ENCODE results near the gene HIP1R.

Gene HIP1R

GRCh38 chr12:122843455-122843854, 8.2 kb downstream of the HIP1R start:
- H3K23ac ChIP-seq (ENCODE audit: low read length in 2 of 2), result no peak overlapping the region
- WGBS, result 98% methylated on average over 7 of the region's 8 CpGs

GRCh38 chr12:122844366-122844971, 9.2 kb downstream of the HIP1R start:
- Histone ChIP-seq H2BK5ac (ENCODE audit: low read depth, low read length, poor library complexity, severe bottlenecking) (no peak overlapping the region), H2BK12ac (ENCODE audit: low read length in 2 of 2) (no peak overlapping the region), H3K4me3 (ENCODE audit: insufficient read depth in 1 of 2, low read depth in 1 of 2, low read length in 2 of 2) (no peak overlapping the region), H4K91ac (ENCODE audit: low read length) (no peak overlapping the region), H2BK15ac (ENCODE audit: low read depth, poor library complexity, severe bottlenecking) (no peak overlapping the region), H3K23ac (ENCODE audit: low read length in 2 of 2) (no peak overlapping the region), H3K36me3 (ENCODE audit: control insufficient read depth in 1 of 2, insufficient read depth in 2 of 2, low read depth in 1 of 2, low read length in 2 of 2) (peaks cover 0 to 59% of the 10 kb centered on the region in 2 experiments), H2BK120ac (ENCODE audit: low read depth, low read length) (no peak overlapping the region), H4K8ac (ENCODE audit: low read length) (no peak overlapping the region), H3K4me2 (ENCODE audit: low read length, poor library complexity, severe bottlenecking) (no peak overlapping the region), H3K4me1 (ENCODE audit: control insufficient read depth, insufficient read depth, low read depth, low read length) (peaks cover 53% of the 10 kb centered on the region), H3K9me3 (ENCODE audit: control insufficient read depth, low read length) (no peaks in the 10 kb centered on the region), H3K27me3 (ENCODE audit: control insufficient read depth in 1 of 2, insufficient read depth in 1 of 2, low read length in 2 of 2) (no peaks in the 10 kb centered on the region), H3K14ac (ENCODE audit: low read length in 2 of 2) (no peak overlapping the region), H3K18ac (ENCODE audit: low read depth in 1 of 2, low read length in 2 of 2) (no peak overlapping the region), H3K9ac (ENCODE audit: low read length) (no peak overlapping the region), H3K27ac (ENCODE audit: low read length, poor library complexity, severe bottlenecking) (no peak overlapping the region), H3K4ac (ENCODE audit: low read depth in 1 of 2, low read length in 2 of 2) (no peak overlapping the region), H3K79me1 (replicated peaks; ENCODE audit: low read length, poor library complexity, severe bottlenecking) (peaks cover 61% of the 10 kb centered on the region), H2AFZ (ENCODE audit: low read depth, low read length) (no peak overlapping the region), H2AK5ac (ENCODE audit: low read length, severe bottlenecking) (no peak overlapping the region)
- 94% methylated on average over 8 of the region's 8 CpGs for WGBS
- DNase-seq, result no peak

More at GRCh38 chr12:122843455-122843854, 8.2 kb downstream of the HIP1R start:
- Histone ChIP-seq H2BK120ac (ENCODE audit: low read depth, low read length) (no peak overlapping the region), H3K14ac (ENCODE audit: low read length in 2 of 2) (no peak overlapping the region), H3K4me2 (ENCODE audit: low read length, poor library complexity, severe bottlenecking) (no peak overlapping the region), H2AFZ (ENCODE audit: low read depth, low read length) (no peak overlapping the region), H3K36me3 (ENCODE audit: control insufficient read depth in 1 of 2, insufficient read depth in 2 of 2, low read depth in 1 of 2, low read length in 2 of 2) (peaks cover 0 to 52% of the 10 kb centered on the region in 2 experiments), H4K8ac (ENCODE audit: low read length) (no peak overlapping the region), H3K27me3 (ENCODE audit: control insufficient read depth in 1 of 2, insufficient read depth in 1 of 2, low read length in 2 of 2) (no peaks in the 10 kb centered on the region), H4K91ac (ENCODE audit: low read length) (no peak overlapping the region), H2BK5ac (ENCODE audit: low read depth, low read length, poor library complexity, severe bottlenecking) (no peak overlapping the region), H2AK5ac (ENCODE audit: low read length, severe bottlenecking) (no peak overlapping the region), H3K9me3 (ENCODE audit: control insufficient read depth, low read length) (no peaks in the 10 kb centered on the region), H3K18ac (ENCODE audit: low read depth in 1 of 2, low read length in 2 of 2) (no peak overlapping the region), H3K4me1 (ENCODE audit: control insufficient read depth, insufficient read depth, low read depth, low read length) (peaks cover 53% of the 10 kb centered on the region), H3K27ac (ENCODE audit: low read length, poor library complexity, severe bottlenecking) (no peak overlapping the region), H2BK12ac (ENCODE audit: low read length in 2 of 2) (no peak overlapping the region), H2BK15ac (ENCODE audit: low read depth, poor library complexity, severe bottlenecking) (no peak overlapping the region), H3K4me3 (ENCODE audit: insufficient read depth in 1 of 2, low read depth in 1 of 2, low read length in 2 of 2) (no peak overlapping the region), H3K79me1 (replicated peaks; ENCODE audit: low read length, poor library complexity, severe bottlenecking) (peaks cover 55% of the 10 kb centered on the region), H3K4ac (ENCODE audit: low read depth in 1 of 2, low read length in 2 of 2) (no peak overlapping the region), H3K9ac (ENCODE audit: low read length) (no peak overlapping the region)
- no peak for DNase-seq

DNA sequence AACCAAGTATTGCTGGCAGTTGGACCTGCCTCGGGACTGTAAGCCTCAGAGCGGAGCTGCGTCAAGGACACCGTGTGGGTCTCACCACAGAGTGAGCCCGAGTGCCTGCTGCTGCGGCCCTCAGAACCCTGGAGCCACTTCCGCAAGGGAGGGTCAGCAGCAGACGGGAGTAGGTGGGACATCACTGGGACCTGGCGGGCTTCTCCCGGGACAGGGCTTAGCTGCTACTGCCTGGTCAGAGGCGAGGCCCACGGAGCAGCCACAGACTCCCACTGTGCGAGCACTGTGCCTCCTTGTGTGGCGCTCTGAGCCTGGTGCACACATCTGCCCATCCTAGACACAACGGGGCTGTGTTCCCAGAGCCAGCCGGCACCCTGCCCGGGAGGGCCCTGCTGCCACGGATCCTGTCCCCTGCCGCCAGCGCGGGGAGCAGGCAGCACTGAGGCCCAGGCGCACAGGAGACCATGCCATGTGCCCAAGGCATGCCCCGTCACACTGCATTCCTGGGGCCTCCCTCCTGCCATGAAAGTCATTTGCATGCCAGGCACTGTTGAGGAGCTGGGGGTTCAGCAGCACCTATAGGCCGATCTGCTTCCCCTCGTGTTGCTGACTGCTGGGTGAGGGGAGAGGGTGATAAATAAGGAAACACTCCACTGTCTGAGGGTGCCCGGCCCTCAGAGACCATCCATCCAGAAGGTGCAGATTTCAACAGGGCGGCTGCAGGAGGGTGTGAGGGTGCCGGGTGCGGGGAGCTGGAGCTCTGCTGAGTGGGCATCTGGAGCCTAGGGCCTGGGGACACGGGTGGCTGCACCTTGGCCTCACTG, 10.0 kb downstream of the HIP1R start:
- Histone ChIP-seq H3K23ac (ENCODE audit: low read length in 2 of 2) (no peak overlapping the region), H3K4me3 (ENCODE audit: insufficient read depth in 1 of 2, low read depth in 1 of 2, low read length in 2 of 2) (no peak overlapping the region), H3K9me3 (ENCODE audit: control insufficient read depth, low read length) (no peaks in the 10 kb centered on the region), H3K9ac (ENCODE audit: low read length) (no peak overlapping the region), H3K18ac (ENCODE audit: low read depth in 1 of 2, low read length in 2 of 2) (no peak overlapping the region), H3K36me3 (ENCODE audit: control insufficient read depth in 1 of 2, insufficient read depth in 2 of 2, low read depth in 1 of 2, low read length in 2 of 2) (peaks cover 0 to 60% of the 10 kb centered on the region in 2 experiments), H3K4ac (ENCODE audit: low read depth in 1 of 2, low read length in 2 of 2) (no peak overlapping the region), H2AFZ (ENCODE audit: low read depth, low read length) (no peak overlapping the region), H2BK15ac (ENCODE audit: low read depth, poor library complexity, severe bottlenecking) (no peak overlapping the region), H2AK5ac (ENCODE audit: low read length, severe bottlenecking) (no peak overlapping the region), H2BK120ac (ENCODE audit: low read depth, low read length) (no peak overlapping the region), H2BK5ac (ENCODE audit: low read depth, low read length, poor library complexity, severe bottlenecking) (no peak overlapping the region), H3K27me3 (ENCODE audit: control insufficient read depth in 1 of 2, insufficient read depth in 1 of 2, low read length in 2 of 2) (no peaks in the 10 kb centered on the region), H4K91ac (ENCODE audit: low read length) (no peak overlapping the region), H3K27ac (ENCODE audit: low read length, poor library complexity, severe bottlenecking) (no peak overlapping the region), H3K14ac (ENCODE audit: low read length in 2 of 2) (no peak overlapping the region), H4K8ac (ENCODE audit: low read length) (no peak overlapping the region), H3K4me1 (ENCODE audit: control insufficient read depth, insufficient read depth, low read depth, low read length) (peaks cover 48% of the 10 kb centered on the region), H3K79me1 (replicated peaks; ENCODE audit: low read length, poor library complexity, severe bottlenecking) (peaks cover 60% of the 10 kb centered on the region), H2BK12ac (ENCODE audit: low read length in 2 of 2) (no peak overlapping the region), H3K4me2 (ENCODE audit: low read length, poor library complexity, severe bottlenecking) (no peak overlapping the region)
- no peak for DNase-seq
- 90% methylated on average over 30 of the region's 30 CpGs for WGBS

DNA sequence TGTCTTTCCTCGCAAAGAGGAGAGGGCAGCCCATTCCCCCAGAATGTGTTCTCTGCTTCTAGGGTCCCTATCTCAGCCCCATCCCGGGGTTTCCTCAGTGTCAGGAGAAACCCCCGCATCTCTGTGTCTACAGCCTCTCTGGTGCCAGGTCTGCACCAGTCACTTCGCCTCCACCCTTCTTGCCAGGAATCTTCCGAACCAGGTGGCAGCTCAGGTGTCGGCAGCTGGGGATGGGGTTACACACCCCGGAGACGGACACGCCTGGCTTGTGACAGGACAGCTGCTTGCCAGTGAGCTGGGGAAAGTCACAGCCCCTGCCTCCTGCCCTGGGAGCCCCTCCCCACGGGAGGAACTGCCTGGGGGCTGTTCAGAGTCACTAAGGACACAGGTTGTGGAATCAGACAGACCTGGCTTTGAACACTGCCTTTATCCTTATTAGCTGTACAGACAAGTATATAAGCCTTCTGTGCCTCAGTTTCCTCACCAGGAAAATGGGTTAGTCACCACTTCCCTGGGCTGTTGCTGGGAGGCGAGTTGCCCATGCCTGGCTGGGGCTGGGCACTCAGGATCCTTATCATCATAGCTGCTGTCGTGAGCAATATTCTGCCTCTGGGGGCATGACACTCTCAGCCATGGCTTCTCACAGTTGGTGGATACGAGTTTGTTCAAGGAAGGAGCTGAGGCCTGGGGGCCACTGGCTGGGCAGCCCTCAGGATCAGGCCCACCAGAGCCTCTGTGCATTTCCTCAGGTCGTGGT, 10.8 kb downstream of the HIP1R start:
- no peak overlapping the region for H3K14ac ChIP-seq (ENCODE audit: low read length in 2 of 2)
- no peak overlapping the region for H3K4me3 ChIP-seq (ENCODE audit: insufficient read depth in 1 of 2, low read depth in 1 of 2, low read length in 2 of 2)
- WGBS, result 83% methylated on average over 14 of the region's 14 CpGs
- no peak overlapping the region for H2BK15ac ChIP-seq (ENCODE audit: low read depth, poor library complexity, severe bottlenecking)
- H3K4me1 ChIP-seq (ENCODE audit: control insufficient read depth, insufficient read depth, low read depth, low read length), result peaks cover 41% of the 10 kb centered on the region
- H2BK5ac ChIP-seq (ENCODE audit: low read depth, low read length, poor library complexity, severe bottlenecking), result no peak overlapping the region
- no peak overlapping the region for H3K4ac ChIP-seq (ENCODE audit: low read depth in 1 of 2, low read length in 2 of 2)
- no peak overlapping the region for H2BK12ac ChIP-seq (ENCODE audit: low read length in 2 of 2)
- H2AFZ ChIP-seq (ENCODE audit: low read depth, low read length), result no peak overlapping the region
- H3K27me3 ChIP-seq (ENCODE audit: control insufficient read depth in 1 of 2, insufficient read depth in 1 of 2, low read length in 2 of 2), result no peaks in the 10 kb centered on the region
- H4K8ac ChIP-seq (ENCODE audit: low read length), result no peak overlapping the region
- H3K18ac ChIP-seq (ENCODE audit: low read depth in 1 of 2, low read length in 2 of 2), result no peak overlapping the region
- H4K91ac ChIP-seq (ENCODE audit: low read length), result no peak overlapping the region
- H3K36me3 ChIP-seq (ENCODE audit: control insufficient read depth in 1 of 2, insufficient read depth in 2 of 2, low read depth in 1 of 2, low read length in 2 of 2), result peaks cover 0 to 62% of the 10 kb centered on the region in 2 experiments
- H2AK5ac ChIP-seq (ENCODE audit: low read length, severe bottlenecking), result no peak overlapping the region
- H3K9ac ChIP-seq (ENCODE audit: low read length), result no peak overlapping the region
- H3K4me2 ChIP-seq (ENCODE audit: low read length, poor library complexity, severe bottlenecking), result no peak overlapping the region
- DNase-seq, result no peak
- H3K9me3 ChIP-seq (ENCODE audit: control insufficient read depth, low read length), result no peaks in the 10 kb centered on the region
- no peak overlapping the region for H3K23ac ChIP-seq (ENCODE audit: low read length in 2 of 2)
- H3K79me1 ChIP-seq (replicated peaks; ENCODE audit: low read length, poor library complexity, severe bottlenecking), result peaks cover 56% of the 10 kb centered on the region
- no peak overlapping the region for H3K27ac ChIP-seq (ENCODE audit: low read length, poor library complexity, severe bottlenecking)
- H2BK120ac ChIP-seq (ENCODE audit: low read depth, low read length), result no peak overlapping the region
